Brain microvascular endothelial cell (primary cell): ENCODE data around the gene GLP2R.

Experiments used
- DNase-seq: peaks from one replicate; pipeline ENCODE4 v3.0.0-alpha.2; 2020
- H3K27ac ChIP-seq: fragments of 250-450 bp; sonication (Bioruptor Pico); 2 replicates; pipeline ENCODE4 v1.5.1; 2020; ENCODE audit warnings: mild to moderate bottlenecking, moderate library complexity
- H3K27me3 ChIP-seq: fragments of 250-450 bp; sonication (Bioruptor Pico); replicated peaks from 2 replicates; pipeline ENCODE4 v1.5.1; 2020; ENCODE audit warnings: mild to moderate bottlenecking
- H3K36me3 ChIP-seq: fragments of 250-450 bp; sonication (Bioruptor Pico); replicated peaks from 2 replicates; pipeline ENCODE4 v1.5.1; 2020; ENCODE audit warnings: mild to moderate bottlenecking
- H3K4me3 ChIP-seq: 2 replicates; pipeline ENCODE4 v1.5.1; 2011; ENCODE audit warnings: low read depth, mild to moderate bottlenecking, control low read depth, low read length, moderate library complexity
- in situ Hi-C: cut with HindIII; loops from 2 replicates; pipeline ENCODE4 v1.10.0; 2017; ENCODE audit warnings: low sequenced_read_pairs, low pct_ligation_motif_present
- TF ChIP-seq, protein P1 (sequence below): IDR thresholded peaks from 2 replicates; pipeline ENCODE4 v1.5.1; 2011; ENCODE audit warnings: low read depth, mild to moderate bottlenecking, moderate library complexity, low read length, control low read depth, inconsistent platforms; ENCODE audit errors: missing control alignments

Gene GLP2R

DNA sequence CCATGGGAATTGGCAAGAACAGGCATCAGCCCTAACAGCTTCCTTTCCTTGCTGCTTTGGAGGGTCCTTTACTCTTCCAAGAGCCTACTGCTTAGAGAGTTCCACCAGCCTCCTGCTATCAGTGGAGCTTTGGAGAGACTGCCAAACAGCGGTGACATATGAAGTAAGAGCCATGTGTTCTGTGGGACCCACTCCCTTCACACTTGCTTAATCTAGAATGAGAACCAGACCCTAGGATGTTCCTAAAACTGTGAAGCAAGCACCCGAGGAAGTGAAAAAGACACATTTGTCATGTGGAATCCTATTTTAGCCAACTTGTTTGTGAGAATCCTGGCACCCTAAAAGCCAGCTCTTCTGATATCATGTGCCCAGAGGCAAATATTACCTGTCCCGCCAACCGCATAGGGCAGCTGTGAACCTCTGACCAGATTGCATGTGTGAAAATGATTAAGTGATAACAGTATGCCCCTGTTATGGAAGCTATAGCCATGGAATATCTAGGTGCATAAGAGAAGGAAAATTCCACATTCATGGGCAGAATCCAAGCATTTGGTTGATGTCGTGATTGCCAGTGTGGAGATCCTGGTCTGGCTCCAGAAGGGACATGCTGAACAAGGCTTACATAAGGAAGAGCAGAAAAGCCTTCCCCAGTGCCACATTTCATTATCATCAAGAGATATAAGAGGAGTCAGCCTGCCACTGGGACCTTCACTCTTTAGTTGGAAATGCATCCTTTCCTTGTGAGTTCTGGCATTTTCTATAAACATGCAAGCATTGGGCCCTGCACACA, 60.6 kb downstream of the GLP2R start:
- no peak overlapping the region for H3K4me3 ChIP-seq
- H3K27ac ChIP-seq, result no peak overlapping the region
- TF ChIP-seq, protein P1, sequence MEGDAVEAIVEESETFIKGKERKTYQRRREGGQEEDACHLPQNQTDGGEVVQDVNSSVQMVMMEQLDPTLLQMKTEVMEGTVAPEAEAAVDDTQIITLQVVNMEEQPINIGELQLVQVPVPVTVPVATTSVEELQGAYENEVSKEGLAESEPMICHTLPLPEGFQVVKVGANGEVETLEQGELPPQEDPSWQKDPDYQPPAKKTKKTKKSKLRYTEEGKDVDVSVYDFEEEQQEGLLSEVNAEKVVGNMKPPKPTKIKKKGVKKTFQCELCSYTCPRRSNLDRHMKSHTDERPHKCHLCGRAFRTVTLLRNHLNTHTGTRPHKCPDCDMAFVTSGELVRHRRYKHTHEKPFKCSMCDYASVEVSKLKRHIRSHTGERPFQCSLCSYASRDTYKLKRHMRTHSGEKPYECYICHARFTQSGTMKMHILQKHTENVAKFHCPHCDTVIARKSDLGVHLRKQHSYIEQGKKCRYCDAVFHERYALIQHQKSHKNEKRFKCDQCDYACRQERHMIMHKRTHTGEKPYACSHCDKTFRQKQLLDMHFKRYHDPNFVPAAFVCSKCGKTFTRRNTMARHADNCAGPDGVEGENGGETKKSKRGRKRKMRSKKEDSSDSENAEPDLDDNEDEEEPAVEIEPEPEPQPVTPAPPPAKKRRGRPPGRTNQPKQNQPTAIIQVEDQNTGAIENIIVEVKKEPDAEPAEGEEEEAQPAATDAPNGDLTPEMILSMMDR, result no peak
- no peaks in the 10 kb centered on the region for H3K36me3 ChIP-seq
- DNase-seq, result no peak
- H3K27me3 ChIP-seq, result no peaks in the 10 kb centered on the region
- in situ Hi-C loops, result no loop called here

GRCh38 chr17:9887508-9887907, 61.8 kb downstream of the GLP2R start:
- no peak overlapping the region for H3K27ac ChIP-seq
- no peaks in the 10 kb centered on the region for H3K27me3 ChIP-seq
- no peak overlapping the region for H3K4me3 ChIP-seq
- in situ Hi-C loops, result no loop called here
- H3K36me3 ChIP-seq, result no peaks in the 10 kb centered on the region
- TF ChIP-seq, protein P1, result no peak
- DNase-seq, result no peak

- Histone ChIP-seq H3K27ac (no peak overlapping the region), H3K36me3 (no peaks in the 10 kb centered on the region), H3K27me3 (no peaks in the 10 kb centered on the region), H3K4me3 (no peak overlapping the region)
- in situ Hi-C loops, result no loop called here
- TF ChIP-seq, protein P1, result peak; percentile 65
- no peak for DNase-seq
Measured at GRCh38 chr17:9890124-9890523, 64.4 kb downstream of the GLP2R start.

GRCh38 chr17:9893411-9894012, 67.8 kb downstream of the GLP2R start:
- no peak overlapping the region for H3K27ac ChIP-seq
- no peaks in the 10 kb centered on the region for H3K27me3 ChIP-seq
- in situ Hi-C loops, result no loop called here
- TF ChIP-seq, protein P1, result no peak
- H3K4me3 ChIP-seq, result no peak overlapping the region
- no peak for DNase-seq
- no peaks in the 10 kb centered on the region for H3K36me3 ChIP-seq

GRCh38 chr17:9894231-9894630, 68.5 kb downstream of the GLP2R start:
- no peak overlapping the region for H3K27ac ChIP-seq
- DNase-seq, result no peak
- H3K36me3 ChIP-seq, result no peaks in the 10 kb centered on the region
- TF ChIP-seq, protein P1, result no peak
- in situ Hi-C loops, result no loop called here
- H3K4me3 ChIP-seq, result no peak overlapping the region
- no peaks in the 10 kb centered on the region for H3K27me3 ChIP-seq
